ENCODE results near the gene MRPL43.

DNA sequence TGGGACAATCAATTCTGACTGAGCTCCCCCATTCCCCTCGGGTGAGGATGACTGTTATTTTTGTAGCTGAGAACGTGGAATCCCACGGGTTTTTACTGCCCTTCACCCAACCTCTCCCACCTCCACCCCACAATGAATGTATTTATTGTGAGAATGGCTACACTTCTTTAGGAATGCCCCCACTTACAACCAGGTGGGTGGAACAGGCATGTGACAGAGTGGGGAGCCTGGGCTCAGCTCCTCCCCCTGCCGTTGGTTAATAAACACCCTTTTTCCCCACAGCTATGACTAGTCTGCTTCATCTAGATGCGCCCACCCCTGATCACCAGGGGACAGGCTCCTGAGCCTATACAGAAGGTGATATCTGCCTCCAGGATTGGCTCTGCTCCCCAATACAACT, 2.0 kb downstream of the MRPL43 start:
- TF ChIP-seq, protein P1, sequence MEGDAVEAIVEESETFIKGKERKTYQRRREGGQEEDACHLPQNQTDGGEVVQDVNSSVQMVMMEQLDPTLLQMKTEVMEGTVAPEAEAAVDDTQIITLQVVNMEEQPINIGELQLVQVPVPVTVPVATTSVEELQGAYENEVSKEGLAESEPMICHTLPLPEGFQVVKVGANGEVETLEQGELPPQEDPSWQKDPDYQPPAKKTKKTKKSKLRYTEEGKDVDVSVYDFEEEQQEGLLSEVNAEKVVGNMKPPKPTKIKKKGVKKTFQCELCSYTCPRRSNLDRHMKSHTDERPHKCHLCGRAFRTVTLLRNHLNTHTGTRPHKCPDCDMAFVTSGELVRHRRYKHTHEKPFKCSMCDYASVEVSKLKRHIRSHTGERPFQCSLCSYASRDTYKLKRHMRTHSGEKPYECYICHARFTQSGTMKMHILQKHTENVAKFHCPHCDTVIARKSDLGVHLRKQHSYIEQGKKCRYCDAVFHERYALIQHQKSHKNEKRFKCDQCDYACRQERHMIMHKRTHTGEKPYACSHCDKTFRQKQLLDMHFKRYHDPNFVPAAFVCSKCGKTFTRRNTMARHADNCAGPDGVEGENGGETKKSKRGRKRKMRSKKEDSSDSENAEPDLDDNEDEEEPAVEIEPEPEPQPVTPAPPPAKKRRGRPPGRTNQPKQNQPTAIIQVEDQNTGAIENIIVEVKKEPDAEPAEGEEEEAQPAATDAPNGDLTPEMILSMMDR (IDR thresholded peaks at IDR 0.05) = no peak
- no peak for TF ChIP-seq EZH2phosphoT487 (IDR thresholded peaks at IDR 0.05)

Measured in neural progenitor cell (in vitro differentiated cells).